Measurements from ENCODE around the gene CHD9. TPM values are rescaled to one million over a fixed set of nuclear protein-coding genes. Genes with fewer than 3 reads are reported as not detected.

The CHD9 gene
- total RNA-seq, 1 experiment from 2014 or later, result 25.4 TPM

GRCh38 chr16:53022374-53022773 lies 32.4 kb upstream of the CHD9 start:
- BruUV-seq (replicated peaks), result no TSS peak
- TF ChIP-seq CTCF (IDR thresholded peaks at IDR 0.05) (peak; percentile 70), POLR2AphosphoS5 (IDR thresholded peaks at IDR 0.05; ENCODE audit: low read depth, low read length) (no peak)
- no peaks in the 10 kb centered on the region for H3K4me1 ChIP-seq (ENCODE audit: control insufficient read depth, insufficient read depth, low read length)
- no peaks in the 10 kb centered on the region for H3K9me3 ChIP-seq (ENCODE audit: control insufficient read depth, insufficient read depth, low read depth, low read length)
- ATAC-seq, result peak; percentile 87
- in situ Hi-C loops (cut with HindIII; ENCODE audit: low pct_unique_long_range_greater_than_20kb, low sequenced_read_pairs), result no loop called here
- DNase-seq (ENCODE audit: low read depth, low spot score), result peak; percentile 13
- intact Hi-C loops (cut with micrococcal nuclease; ENCODE audit: unreplicated experiment), result loop anchor here (5.0 to 10.0 kb wide), 2 partner anchors 830 to 958 kb away; no protein-coding TSS in a partner anchor
- H3K27ac ChIP-seq (ENCODE audit: low read length), result no peak overlapping the region
- no peaks in the 10 kb centered on the region for H3K27me3 ChIP-seq (ENCODE audit: control insufficient read depth, insufficient read depth, low read length)
- ChIA-PET POLR2A (no interaction called here), CTCF (interaction anchor here (1.1 kb wide), 1 partner anchor 831 kb away, joined by 3 read pairs; no protein-coding TSS in a partner anchor)
- no peaks in the 10 kb centered on the region for H3K36me3 ChIP-seq (ENCODE audit: control insufficient read depth, insufficient read depth, low read length)
- H3K4me3 ChIP-seq (ENCODE audit: low read depth in 2 of 2, low read length in 2 of 2), result no peak overlapping the region

GRCh38 chr16:53024045-53024444 lies 30.7 kb upstream of the CHD9 start:
- Histone ChIP-seq H3K36me3 (ENCODE audit: control insufficient read depth, insufficient read depth, low read length) (no peaks in the 10 kb centered on the region), H3K9me3 (ENCODE audit: control insufficient read depth, insufficient read depth, low read depth, low read length) (no peaks in the 10 kb centered on the region), H3K27me3 (ENCODE audit: control insufficient read depth, insufficient read depth, low read length) (no peaks in the 10 kb centered on the region), H3K4me3 (ENCODE audit: low read depth in 2 of 2, low read length in 2 of 2) (no peak overlapping the region), H3K4me1 (ENCODE audit: control insufficient read depth, insufficient read depth, low read length) (no peaks in the 10 kb centered on the region), H3K27ac (ENCODE audit: low read length) (no peak overlapping the region)
- DNase-seq (ENCODE audit: low read depth, low spot score) (no peak), ATAC-seq (no peak)
- in situ Hi-C loops (cut with HindIII; ENCODE audit: low pct_unique_long_range_greater_than_20kb, low sequenced_read_pairs), result no loop called here
- ChIA-PET POLR2A (no interaction called here), CTCF (no interaction called here)
- no TSS peak for BruUV-seq (replicated peaks)
- intact Hi-C loops (cut with micrococcal nuclease; ENCODE audit: unreplicated experiment), result loop anchor here (5.0 to 10.0 kb wide), 2 partner anchors 832 to 959 kb away; no protein-coding TSS in a partner anchor
- no peak for TF ChIP-seq POLR2AphosphoS5 (IDR thresholded peaks at IDR 0.05; ENCODE audit: low read depth, low read length)
- TF ChIP-seq SIN3A (IDR thresholded peaks at IDR 0.05; ENCODE audit: borderline replicate concordance, insufficient read depth, low read depth, low read length), result no peak
- TF ChIP-seq TCF7L2 (IDR thresholded peaks at IDR 0.05; ENCODE audit: low read depth, low read length), result no peak
- TF ChIP-seq CTCF (IDR thresholded peaks at IDR 0.05), result no peak
- TF ChIP-seq REST (IDR thresholded peaks at IDR 0.05; ENCODE audit: insufficient read depth in 1 of 2, low read depth in 2 of 2, low read length in 1 of 2), result no peak
